Stimulated activated CD4-positive, alpha-beta T cell treated with anti-CD3 and anti-CD28 coated beads, TNF-alpha, amount 100 ng/mL, for 4 hours (primary cell): ENCODE results near the gene HBD.
"Not testable (repeated sequence)": the region's sequence is repeated elsewhere in the genome, so short reads cannot be mapped to it uniquely, and the experiment has no call there.

Experiments used
- DNase-seq, 3 experiments: peaks; one replicate each; pipeline ENCODE4 v3.0.0-alpha.2; 2020; ENCODE audit warnings: low read depth in 3 of 3

Gene HBD

GRCh38 chr11:5253440-5253839, 19.2 kb upstream of the HBD start:
- DNase-seq, result not testable (repeated sequence)

GRCh38 chr11:5252919-5253265, 18.6 kb upstream of the HBD start:
- no peak for DNase-seq

- DNase-seq, result no peak
Measured at GRCh38 chr11:5252192-5252918, 18.1 kb upstream of the HBD start.

GRCh38 chr11:5251746-5252145, 17.5 kb upstream of the HBD start:
- no peak for DNase-seq

- DNase-seq, result no peak
Measured at GRCh38 chr11:5250543-5251204, 16.4 kb upstream of the HBD start.

- DNase-seq, result not testable (repeated sequence)
Measured at GRCh38 chr11:5249807-5250396, 15.6 kb upstream of the HBD start, which contains the start of gene HBG1. Gene HBG1, minus strand, starts transcription at chr11:5249857. Its CDS starts 53 bp downstream, at chr11:5249804.

GRCh38 chr11:5248498-5248897, 14.2 kb upstream of the HBD start:
- DNase-seq, result not testable (repeated sequence)

GRCh38 chr11:5247472-5248192, 13.3 kb upstream of the HBD start:
- no peak for DNase-seq

GRCh38 chr11:5246772-5247471, 12.6 kb upstream of the HBD start:
- no peak for DNase-seq

- DNase-seq, result no peak
Measured at GRCh38 chr11:5245155-5245554, 10.9 kb upstream of the HBD start.

GRCh38 chr11:5243816-5244180, 9.5 kb upstream of the HBD start:
- DNase-seq, result no peak

GRCh38 chr11:5242933-5243815, 8.9 kb upstream of the HBD start:
- DNase-seq, result no peak

- no peak for DNase-seq
Measured at GRCh38 chr11:5242208-5242607, 7.9 kb upstream of the HBD start.

- no peak for DNase-seq
Measured at GRCh38 chr11:5241458-5241857, 7.2 kb upstream of the HBD start.

GRCh38 chr11:5240458-5240857, 6.2 kb upstream of the HBD start:
- no peak for DNase-seq

- no peak for DNase-seq
Measured at GRCh38 chr11:5240056-5240455, 5.8 kb upstream of the HBD start.

GRCh38 chr11:5239046-5239445, 4.8 kb upstream of the HBD start:
- no peak for DNase-seq

- no peak for DNase-seq
Measured at GRCh38 chr11:5238486-5238885, 4.2 kb upstream of the HBD start.

GRCh38 chr11:5237420-5237819, 3.1 kb upstream of the HBD start:
- no peak for DNase-seq

GRCh38 chr11:5235364-5236095, 1.2 kb upstream of the HBD start:
- no peak for DNase-seq
